CD4-positive, alpha-beta T cell treated with Interleukin-15 for 1 hour (primary cell): Measurements from ENCODE around the gene ISM1.

Experiments
- DNase-seq: peaks from one replicate; pipeline ENCODE4 v3.0.0-alpha.2; 2020

The ISM1 gene

DNA sequence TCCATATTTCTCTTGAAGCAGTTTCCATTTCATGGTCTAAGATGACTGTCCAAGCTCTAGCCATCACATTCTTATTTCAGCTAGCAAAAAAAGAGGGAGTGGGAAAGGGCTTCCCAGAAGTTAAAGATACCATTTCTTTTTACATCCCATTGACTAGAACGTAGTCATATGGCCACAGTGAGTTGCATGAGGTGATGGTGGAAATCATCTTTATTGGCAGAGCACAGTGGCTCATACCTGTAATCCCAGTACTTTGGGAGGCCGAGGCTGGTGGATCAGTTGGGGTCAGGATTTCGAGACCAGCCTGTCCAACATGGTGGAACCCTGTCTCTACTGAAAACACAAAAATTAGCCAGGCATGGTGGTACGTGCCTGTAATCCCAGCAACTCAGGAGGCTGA lies 99.6 kb downstream of the ISM1 start:
- DNase-seq: no peak

- DNase-seq: no peak
These were observed 100.3 kb downstream of the ISM1 start for GRCh38 chr20:13321416-13321815.

GRCh38 chr20:13322198-13322597 lies 101.1 kb downstream of the ISM1 start:
- DNase-seq: no peak

- no peak for DNase-seq
These were observed 101.5 kb downstream of the ISM1 start for GRCh38 chr20:13322621-13323020.

DNA sequence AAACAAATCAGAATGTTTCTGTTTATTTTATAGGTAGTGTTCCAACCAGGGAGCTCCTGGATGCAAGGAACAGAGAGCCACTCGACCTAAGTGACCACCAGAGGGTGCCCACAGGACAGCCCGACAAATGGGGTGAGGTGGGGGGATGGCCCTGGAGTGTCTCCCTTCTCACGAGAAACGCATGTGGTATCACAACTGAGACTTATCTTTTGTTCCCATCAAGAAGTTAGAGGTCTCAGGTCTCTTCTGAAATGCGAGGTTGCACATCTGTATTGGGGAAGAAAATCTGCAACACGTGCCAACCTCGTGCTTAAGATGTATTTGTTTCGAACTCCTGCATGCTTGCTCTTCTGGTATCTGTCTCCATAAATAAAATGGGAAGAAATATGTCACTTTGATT lies 104.0 kb downstream of the ISM1 start:
- no peak for DNase-seq

GRCh38 chr20:13325796-13326340 lies 104.8 kb downstream of the ISM1 start:
- no peak for DNase-seq

DNA sequence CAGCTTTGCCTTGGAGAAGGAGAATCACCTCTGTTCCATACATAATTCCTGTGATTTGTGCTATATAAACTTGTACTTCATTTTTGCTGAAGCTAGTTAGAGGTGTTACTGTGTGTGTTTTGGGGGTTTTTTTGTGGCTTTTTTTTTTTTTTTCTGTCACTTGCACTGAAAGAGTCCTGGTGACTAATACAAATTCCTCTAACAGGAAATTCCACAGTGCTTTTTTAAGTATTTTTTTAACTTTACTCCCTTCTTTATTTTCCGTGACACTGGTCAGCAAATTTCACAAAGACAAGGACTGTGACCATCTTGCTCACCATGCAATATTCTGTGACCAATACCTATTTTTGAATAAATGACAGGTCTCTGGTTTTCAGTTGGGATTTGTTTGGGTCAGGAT lies 110.5 kb downstream of the ISM1 start:
- no peak for DNase-seq

DNA sequence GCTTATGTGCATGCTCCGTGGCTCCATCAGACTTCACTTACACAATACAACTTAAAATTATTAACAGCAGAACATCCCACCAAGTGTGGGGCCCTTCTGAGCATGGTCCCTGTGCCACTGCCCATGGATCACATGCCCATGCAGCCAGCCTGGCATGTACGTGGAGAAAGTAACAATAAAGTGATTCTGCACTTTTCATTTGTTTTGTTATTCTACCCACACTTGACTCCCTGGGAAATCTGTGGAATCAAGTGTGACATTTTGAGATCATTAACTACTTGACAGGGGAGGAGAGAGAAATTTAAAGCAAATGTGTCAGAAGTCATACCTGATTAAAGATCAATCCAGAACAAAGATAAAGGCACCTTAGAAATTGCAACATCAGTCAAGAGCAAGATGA lies 112.0 kb downstream of the ISM1 start:
- DNase-seq: no peak

DNA sequence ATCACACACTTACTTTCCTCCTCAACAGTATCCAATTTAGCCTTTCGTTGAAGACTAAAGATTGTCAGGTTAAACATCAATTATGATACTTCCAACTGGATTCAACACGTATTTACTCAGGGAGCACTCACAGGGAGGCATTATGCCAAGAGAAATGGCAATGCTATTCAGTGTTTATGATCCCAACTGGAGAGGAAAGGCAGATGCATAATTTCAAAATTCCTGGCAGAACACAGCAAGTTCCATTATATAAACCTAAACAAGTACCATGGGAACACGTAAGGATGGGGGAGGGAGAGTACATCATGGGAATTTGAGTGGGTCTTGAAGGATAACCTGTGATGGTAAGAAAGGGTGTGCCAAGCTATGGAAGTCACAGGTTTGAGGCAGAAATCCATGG lies 112.7 kb downstream of the ISM1 start:
- DNase-seq: no peak

DNA sequence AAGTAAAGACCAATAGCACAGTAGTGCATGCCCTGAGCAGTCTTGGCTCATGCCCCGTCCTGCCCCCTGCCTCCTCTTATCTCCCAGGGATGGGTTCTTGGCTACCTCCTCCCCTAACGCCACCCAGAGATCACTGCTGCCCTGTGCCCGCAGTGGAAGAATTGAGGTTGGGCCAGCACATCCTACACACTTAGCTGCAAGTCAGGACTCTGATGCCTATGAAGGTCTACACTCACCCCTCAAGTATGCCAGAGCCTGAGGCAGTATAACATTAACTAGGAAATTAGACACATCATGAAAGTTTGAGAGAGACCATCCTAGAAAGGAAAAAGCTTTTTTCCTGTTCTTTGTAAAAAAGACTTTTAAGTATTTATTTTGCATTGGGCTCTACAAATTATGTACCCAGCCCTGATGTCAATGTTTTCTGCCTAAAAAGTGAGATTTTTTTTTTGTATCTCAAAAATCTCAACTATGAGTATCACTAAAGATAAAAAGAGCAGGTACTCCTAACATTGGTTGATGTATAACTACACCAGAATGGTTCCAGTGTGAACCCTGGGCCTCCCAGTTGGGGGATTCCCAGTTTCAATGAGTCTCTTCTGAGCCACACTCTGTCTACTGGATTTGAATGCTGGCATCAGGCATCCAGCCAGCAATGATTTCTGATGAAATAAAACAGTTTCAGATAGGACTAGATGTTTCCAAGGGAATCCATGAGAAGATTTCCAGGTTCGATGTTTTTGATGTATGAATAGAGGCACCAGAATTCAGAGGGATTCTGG lies 115.4 kb downstream of the ISM1 start:
- no peak for DNase-seq

- no peak for DNase-seq
These were observed 116.2 kb downstream of the ISM1 start for GRCh38 chr20:13337090-13337784.

GRCh38 chr20:13338097-13338661 lies 117.1 kb downstream of the ISM1 start:
- DNase-seq: no peak

DNA sequence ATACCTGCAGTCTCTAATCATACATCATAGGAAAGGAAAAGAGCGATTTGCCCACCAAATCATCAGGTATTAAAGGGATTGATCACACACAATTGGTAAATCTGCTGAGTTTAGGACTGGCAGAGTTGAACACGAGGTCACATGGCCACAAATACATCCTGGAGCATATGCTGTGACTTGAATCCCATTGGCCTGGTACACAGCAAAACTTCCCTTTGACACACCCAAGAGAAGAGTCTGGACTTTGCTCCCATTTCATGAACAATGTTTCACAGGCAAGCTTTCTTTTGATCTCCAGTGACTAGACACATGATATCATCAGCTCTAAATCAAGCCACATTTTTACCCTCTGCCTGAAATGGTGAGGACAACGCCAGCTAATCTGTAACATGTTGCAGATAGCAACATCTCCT lies 117.9 kb downstream of the ISM1 start:
- no peak for DNase-seq

DNA sequence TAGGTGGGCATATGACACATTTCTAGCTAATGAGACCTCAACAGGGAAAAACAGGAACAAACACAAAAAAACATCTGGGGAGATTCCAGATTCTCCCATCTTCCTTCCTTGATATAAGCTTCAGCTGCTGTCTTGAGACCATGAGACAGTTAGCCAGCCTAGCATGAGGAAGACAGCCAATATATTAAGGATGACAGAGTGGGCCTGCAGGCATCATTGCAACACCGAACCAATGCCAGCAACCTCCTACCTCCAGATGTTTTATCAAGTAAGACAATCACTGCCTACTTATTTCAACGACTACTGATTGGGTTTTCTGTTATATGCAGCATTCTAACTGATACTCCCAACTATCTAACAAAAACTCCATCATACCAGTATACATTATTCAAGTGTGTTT lies 119.0 kb downstream of the ISM1 start:
- DNase-seq: no peak

- DNase-seq: no peak
These were observed 120.8 kb downstream of the ISM1 start for GRCh38 chr20:13341737-13342393.

GRCh38 chr20:13342469-13343242 lies 121.6 kb downstream of the ISM1 start:
- no peak for DNase-seq

DNA sequence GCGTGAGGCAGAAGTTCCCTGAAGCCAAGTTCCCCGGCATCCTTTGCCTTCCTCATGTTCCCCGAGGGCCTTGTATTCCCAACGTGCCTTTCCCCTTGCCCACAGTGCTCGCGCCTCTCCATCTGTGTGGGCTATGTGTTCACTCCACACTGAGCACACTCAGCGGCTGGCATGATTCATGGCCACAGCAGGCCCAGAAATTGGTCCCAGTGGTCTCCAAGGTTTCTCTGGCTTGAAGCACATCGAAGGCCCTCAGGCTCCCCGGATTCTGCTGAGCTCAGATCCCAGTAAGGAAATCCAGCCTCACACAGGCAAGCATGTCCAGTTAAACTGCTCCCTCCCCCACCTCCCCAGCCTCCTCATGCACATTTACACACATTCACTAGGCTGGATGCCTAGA lies 123.6 kb downstream of the ISM1 start:
- no peak for DNase-seq

DNA sequence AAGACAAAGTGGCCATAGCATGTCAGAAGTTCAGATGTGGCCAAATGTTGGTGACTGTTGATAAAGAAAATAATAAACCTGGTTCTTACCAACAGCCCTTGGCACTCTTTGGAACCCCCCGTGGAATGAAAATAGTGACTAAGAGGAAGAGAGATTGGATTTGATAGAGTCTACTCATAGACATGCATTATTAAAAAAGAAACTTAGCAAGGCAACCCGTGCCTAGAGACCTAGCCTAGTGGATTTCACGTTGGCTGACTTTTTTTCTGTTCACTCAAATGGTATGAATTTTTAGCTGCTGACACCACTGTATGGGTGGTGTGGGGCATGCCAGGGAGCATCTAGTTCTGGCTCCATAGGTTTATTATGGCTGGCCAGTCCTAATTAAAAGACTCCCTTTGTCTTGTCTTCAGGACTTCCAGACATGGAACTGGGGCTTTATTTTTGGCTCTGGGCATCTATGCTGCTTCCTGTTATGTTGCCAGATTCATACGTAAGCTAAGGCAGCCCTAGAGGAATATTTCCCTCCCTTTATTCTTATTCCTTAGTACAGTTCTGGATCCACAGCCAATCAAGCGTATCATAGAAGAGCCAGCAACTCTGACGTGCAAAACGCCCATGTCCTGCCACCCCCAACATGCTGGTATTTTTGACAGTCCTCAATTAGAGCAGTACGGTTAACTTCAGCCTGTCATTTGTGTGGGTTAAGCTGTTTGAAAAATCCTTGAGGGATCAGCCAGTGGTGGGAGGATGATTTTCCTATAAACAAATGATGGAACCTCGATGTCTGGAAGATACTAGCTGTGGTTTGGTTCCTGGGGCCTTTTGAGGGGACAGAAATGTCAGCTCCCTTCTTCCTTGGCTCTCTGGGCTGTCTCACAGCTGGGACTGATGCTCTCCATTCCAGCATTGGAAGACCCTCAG lies 127.5 kb downstream of the ISM1 start:
- no peak for DNase-seq

GRCh38 chr20:13349235-13349604 lies 128.1 kb downstream of the ISM1 start:
- no peak for DNase-seq
